GM10266 (cell line): ENCODE data around the gene NSG1.

Experiments
- DNase-seq: peaks from one replicate; pipeline ENCODE4 v3.0.0; 2012; ENCODE audit errors: extremely low spot score
- TF ChIP-seq, protein P1 (sequence below): IDR thresholded peaks from 2 replicates; pipeline ENCODE4 v1.5.1; 2012; ENCODE audit warnings: mild to moderate bottlenecking, low read depth; ENCODE audit not compliant: control insufficient read depth, insufficient read depth; ENCODE audit errors: missing control alignments

The NSG1 gene

DNA sequence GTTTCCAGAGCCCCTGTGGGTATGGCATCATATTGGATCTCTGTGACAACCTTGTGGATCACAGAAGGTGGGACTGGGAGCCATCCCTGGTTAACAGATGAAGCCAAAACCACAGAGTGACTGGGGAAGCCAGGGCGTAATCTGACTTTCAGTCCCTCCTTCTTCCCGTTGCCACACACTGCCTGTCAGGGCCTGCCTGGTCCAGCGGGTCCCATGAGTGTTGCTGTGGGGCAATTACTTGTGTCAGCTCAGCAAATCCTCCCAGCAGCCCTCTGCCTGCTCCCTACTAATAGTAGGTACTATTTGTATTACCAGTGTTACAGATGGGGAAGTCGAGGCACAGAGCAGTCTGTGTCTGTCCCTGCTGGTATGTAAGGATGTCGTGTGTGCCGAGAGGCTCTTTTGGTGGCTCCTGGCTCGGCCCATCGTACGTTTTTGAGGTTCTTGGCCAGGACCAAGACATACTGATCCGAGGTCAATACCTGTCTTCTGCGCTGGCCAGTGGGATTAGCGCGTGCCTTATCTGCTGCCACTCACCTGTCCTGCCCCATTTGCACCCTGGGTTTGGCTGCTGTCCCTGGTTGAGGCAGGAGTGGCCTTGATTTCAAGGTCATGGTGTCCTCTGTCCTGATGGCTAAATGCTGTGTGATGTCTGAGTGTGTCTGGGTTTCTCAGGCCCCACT lies 5.7 kb downstream of the NSG1 start:
- DNase-seq: no peak
- TF ChIP-seq, protein P1, sequence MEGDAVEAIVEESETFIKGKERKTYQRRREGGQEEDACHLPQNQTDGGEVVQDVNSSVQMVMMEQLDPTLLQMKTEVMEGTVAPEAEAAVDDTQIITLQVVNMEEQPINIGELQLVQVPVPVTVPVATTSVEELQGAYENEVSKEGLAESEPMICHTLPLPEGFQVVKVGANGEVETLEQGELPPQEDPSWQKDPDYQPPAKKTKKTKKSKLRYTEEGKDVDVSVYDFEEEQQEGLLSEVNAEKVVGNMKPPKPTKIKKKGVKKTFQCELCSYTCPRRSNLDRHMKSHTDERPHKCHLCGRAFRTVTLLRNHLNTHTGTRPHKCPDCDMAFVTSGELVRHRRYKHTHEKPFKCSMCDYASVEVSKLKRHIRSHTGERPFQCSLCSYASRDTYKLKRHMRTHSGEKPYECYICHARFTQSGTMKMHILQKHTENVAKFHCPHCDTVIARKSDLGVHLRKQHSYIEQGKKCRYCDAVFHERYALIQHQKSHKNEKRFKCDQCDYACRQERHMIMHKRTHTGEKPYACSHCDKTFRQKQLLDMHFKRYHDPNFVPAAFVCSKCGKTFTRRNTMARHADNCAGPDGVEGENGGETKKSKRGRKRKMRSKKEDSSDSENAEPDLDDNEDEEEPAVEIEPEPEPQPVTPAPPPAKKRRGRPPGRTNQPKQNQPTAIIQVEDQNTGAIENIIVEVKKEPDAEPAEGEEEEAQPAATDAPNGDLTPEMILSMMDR: no peak

DNA sequence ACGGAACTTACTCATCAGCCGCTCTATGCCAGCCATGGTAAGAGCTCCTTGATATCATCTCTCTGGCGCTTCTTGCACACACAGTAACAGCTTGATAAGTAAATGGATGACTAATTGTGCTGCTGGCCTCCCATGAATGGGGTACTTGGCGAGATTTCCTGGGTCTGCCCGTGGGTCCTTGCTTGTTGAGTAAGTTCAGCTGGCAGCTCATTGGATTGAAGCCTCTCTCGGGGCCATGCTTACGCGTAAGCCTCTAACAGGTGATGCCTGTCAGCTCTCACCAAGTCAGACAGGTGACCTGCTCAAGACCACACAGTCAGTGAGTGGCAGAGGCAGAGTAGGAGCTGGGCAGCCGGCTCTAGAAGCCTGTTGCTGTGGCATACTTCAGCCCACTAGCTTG lies 7.7 kb downstream of the NSG1 start:
- TF ChIP-seq, protein P1: no peak
- no peak for DNase-seq

DNA sequence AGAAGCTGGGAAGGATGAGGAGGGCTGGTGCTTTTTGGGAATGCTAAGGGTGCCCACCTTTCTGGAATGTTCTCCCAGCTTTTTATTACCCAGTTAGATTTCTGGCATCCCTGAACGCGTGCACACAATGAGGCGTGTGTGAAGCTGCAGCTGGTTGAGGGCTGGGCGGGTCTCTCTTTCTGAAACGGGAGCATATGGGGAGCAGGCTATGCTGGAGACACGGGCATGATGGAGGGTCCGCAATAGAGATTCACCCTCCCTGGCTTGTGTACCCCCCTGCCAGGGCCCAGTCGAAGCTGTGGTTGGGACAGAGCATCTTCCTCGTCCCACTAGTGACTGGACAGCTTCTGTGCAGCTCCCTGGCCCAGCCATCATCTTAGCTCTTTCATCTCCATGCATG lies 8.5 kb downstream of the NSG1 start:
- DNase-seq: no peak
- TF ChIP-seq, protein P1: no peak

DNA sequence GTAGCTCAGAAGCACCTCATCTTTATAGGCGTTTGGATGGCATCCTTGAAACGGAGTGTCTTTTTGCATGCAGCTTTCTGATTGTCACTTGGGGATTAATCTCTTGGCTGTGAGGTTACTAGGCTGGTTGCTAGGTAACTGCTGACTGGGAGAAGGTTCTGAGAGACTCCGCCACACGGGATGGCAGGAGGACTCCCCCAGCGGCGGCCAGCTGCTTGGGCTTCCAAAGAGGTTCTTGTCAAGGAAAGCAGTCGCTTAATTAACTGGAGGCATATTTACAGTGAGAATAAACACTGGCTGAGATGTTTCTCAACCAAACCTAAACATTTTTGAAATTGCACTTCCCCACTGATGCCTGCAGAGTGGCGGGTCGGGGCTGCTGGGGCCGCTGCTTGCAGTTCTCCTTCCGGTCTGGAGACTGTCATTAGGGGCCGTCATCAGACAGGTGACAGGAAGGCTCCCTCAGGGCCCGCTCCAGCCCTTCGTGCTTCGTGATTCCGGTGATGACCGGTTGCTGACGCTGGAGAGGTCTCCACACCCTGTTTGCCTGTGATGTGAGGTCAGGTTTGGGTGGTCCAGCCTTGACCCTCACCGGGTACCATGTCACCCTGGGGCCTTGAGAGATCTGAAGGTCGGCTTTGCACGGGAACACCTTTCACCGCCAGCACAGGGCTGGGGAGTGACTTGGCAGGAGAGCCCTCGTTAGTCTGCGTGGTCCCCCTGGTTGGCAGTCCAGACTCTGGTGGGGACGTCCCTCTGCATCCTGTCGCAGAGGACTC lies 9.1 kb downstream of the NSG1 start:
- TF ChIP-seq, protein P1: no peak
- no peak for DNase-seq

DNA sequence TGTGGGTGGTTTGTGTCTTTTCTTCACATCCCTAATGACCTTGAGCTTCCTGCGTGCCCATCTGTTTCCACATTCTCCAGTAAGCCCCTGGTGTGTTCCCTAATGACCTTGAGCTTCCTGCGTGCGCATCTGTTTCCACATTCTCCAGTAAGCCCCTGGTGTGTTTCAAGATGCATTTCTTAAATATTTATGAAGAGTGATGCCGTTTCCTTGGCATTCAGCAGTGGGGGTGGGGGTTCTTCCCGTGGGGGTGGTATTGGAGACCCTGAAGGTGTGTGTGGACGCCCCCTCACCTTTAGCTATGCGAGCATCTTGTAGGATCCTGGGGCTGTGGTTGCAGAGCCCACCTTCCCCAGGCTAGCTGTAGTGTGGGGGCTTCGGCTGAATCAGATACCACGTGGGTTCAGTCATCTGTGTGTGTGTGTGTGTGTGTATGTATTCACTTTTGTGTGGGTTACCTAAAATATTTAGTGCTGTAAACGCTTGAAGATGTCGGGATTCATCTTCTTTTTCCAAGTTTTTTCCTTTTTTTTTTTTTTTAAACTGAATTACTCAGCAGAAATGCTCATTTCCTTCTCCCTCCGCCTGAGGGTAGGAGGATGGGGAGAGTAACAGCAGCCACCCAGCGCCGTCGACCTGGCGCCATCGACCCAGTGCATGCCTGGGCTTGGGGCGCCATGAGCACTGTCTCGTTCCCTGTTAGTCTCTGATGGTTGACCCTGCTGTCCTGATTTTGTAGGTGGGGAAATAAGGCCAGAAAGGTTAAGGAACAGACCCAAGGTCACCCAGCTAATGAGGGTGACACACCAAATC lies 9.9 kb downstream of the NSG1 start:
- DNase-seq: no peak
- TF ChIP-seq, protein P1: no peak

DNA sequence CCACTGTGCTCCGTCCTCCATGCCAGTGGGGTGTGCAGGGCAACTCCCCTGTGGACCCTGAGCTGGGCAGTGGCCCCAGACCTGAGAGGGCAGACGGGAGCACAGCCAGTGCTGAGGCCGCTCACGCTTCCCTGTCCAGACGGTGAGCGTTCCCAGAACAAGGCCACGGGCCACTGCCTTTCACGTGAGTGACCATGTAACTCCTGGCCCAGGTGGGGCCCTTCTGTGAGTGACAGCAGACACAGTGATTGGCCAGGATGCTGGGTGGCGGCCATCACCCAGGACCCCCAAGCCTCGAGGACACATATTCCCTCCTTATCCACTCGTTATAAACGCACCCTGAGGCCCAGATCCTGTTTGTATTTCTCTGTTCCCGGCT lies 10.5 kb downstream of the NSG1 start:
- no peak for DNase-seq

More for the DNA sequence above, 10.5 kb downstream of the NSG1 start:
- TF ChIP-seq, protein P1: no peak
